Thymus (tissue), 11 donors: ENCODE measurements around the gene ATP9A. TPM values are rescaled to one million over a fixed set of nuclear protein-coding genes. Genes with fewer than 3 reads are reported as not detected.
"Not testable (repeated sequence)": the region's sequence is repeated elsewhere in the genome, so short reads cannot be mapped to it uniquely, and the experiment has no call there.

Experiments used
- DNase-seq, 9 donors: peaks; one replicate each; pipeline ENCODE4 v3.0.0-alpha.2; 2013; ENCODE audit warnings: low spot score in 9 of 9, low read depth in 6 of 9, missing footprints in 1 of 9
- H3K27ac ChIP-seq, 2 donors: one replicate each; pipeline ENCODE4 v1.5.1; 2013; ENCODE audit warnings: control low read depth in 1 of 2, low read depth in 1 of 2, low read length in 1 of 2, mild to moderate bottlenecking in 1 of 2, moderate library complexity in 1 of 2
- H3K27me3 ChIP-seq, 2 donors: one replicate each; pipeline ENCODE4 v1.5.1; 2013; ENCODE audit warnings: low read length in 1 of 2; ENCODE audit not compliant: control insufficient read depth in 2 of 2, insufficient read depth in 1 of 2
- H3K36me3 ChIP-seq, 2 donors: one replicate each; pipeline ENCODE4 v1.5.1; 2013; ENCODE audit warnings: low read length in 1 of 2, mild to moderate bottlenecking in 1 of 2, moderate library complexity in 1 of 2; ENCODE audit not compliant: control insufficient read depth in 2 of 2, insufficient read depth in 2 of 2
- H3K4me1 ChIP-seq, 2 donors: one replicate each; pipeline ENCODE4 v1.5.1; 2013; ENCODE audit warnings: low read length in 2 of 2; ENCODE audit not compliant: control insufficient read depth in 2 of 2, insufficient read depth in 2 of 2
- H3K4me3 ChIP-seq, 2 donors: one replicate each; pipeline ENCODE4 v1.5.1; 2013; ENCODE audit warnings: low read length in 2 of 2, control low read depth in 1 of 2, mild to moderate bottlenecking in 1 of 2
- H3K9me3 ChIP-seq, 2 donors: one replicate each; pipeline ENCODE4 v1.5.1; 2013; ENCODE audit warnings: low read length in 1 of 2, mild to moderate bottlenecking in 1 of 2; ENCODE audit not compliant: control insufficient read depth in 2 of 2, insufficient read depth in 1 of 2
- WGBS: extraction: QIAGEN DNeasy Blood & Tissue Kit; methylation state at CpG from one replicate; pipeline ENCODE4 v1.1.7; 2013; 5-methylcytosine and 5-hydroxymethylcytosine counted together
- polyA plus RNA-seq: library from polyadenylated mRNA; stranded (reverse); fragments of 200-250 nt; gene quantifications from one replicate; pipeline ENCODE4 v1.2.3, GENCODE V29; 2013
- total RNA-seq: library from RNA; stranded (reverse); fragments of 120-200 nt; gene quantifications from one replicate; pipeline ENCODE4 v1.2.4, GENCODE V29; 2013
- donor health status: healthy.

The ATP9A gene
- total and polyA plus RNA-seq, 2 donors, result 4.7 to 6.7 TPM

DNA sequence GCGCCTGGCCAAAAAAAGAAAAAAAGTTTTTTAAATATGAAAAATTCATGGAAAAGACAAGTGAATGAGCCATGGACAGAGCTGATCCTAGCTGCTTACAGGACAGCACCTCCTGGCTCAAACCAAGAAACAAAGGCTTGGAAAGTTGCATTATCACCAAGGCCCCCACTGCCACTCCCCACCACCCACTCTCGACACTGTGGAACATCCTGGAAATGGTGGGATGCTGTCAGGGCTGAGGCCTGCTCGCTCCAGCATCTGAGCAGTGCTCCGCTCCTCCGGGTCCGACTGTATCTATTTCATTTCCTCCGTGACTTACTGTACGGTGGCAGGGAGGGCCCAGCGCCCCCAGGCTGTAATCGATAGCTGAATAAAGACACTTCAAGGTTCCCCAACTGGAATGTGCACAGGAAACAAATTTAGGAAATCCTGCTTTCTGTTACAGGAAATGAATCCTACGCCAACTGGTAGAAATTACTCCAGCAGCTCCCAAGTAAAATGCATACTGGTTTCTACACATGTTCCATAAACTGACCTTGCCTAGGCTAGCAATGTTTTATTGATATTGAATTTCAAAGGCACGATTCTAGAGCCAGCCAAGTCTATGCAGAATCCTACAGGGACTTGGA lies 116.2 kb downstream of the ATP9A start:
- H3K9me3 ChIP-seq, result no peaks in the 10 kb centered on the region
- no peak overlapping the region for H3K27ac ChIP-seq
- H3K4me3 ChIP-seq, result no peak overlapping the region
- no peaks in the 10 kb centered on the region for H3K27me3 ChIP-seq
- WGBS, result 94% methylated on average over 12 of the region's 12 CpGs
- DNase-seq, result no peak
- no peaks in the 10 kb centered on the region for H3K36me3 ChIP-seq
- no peaks in the 10 kb centered on the region for H3K4me1 ChIP-seq

DNA sequence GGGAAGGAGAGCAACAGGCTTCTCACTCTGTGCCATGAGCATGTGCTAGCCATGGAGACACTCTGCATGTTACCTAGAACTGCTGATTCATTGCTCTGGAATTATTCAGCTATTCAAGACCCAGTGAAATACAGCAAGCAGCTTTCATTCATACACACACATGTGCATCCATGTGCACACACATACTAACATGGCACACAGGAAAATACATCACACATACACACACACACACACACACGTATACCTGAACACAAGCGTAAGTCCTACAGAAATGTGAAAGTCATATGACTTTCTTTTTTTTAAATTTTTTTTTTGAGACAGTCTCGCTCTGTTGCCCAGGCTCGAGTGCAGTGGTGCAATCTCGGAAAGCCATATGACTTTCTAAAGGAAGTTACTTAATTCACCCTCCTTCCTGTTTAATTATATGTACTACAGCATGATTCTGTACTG lies 117.5 kb downstream of the ATP9A start:
- Histone ChIP-seq H3K4me3 (no peak overlapping the region), H3K27ac (no peak overlapping the region), H3K36me3 (no peaks in the 10 kb centered on the region), H3K27me3 (no peaks in the 10 kb centered on the region), H3K9me3 (no peaks in the 10 kb centered on the region), H3K4me1 (no peaks in the 10 kb centered on the region)
- 32% methylated on average over 5 of the region's 5 CpGs for WGBS
- no peak for DNase-seq

DNA sequence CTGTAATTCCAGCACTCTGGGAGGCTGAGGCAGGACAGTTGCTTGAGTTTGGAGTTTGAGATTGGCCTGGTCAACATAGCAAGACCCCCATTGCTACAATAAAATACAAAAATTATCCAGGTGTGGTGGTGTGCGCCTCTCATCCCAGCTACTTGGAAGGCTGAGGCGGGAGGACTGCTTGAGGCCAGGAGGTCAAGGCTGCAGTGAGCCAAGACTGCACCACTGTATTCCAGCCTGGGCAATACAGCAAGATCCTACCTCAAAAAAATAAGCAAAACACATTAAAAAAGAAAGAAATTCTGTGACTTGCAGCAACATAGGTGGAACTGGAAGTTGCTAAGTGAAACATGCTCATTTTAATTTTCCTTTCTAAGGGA lies 119.6 kb downstream of the ATP9A start:
- Histone ChIP-seq H3K27me3 (no peaks in the 10 kb centered on the region), H3K4me3 (no peak overlapping the region), H3K27ac (no peak overlapping the region), H3K9me3 (no peaks in the 10 kb centered on the region), H3K4me1 (no peaks in the 10 kb centered on the region), H3K36me3 (no peaks in the 10 kb centered on the region)
- WGBS, result 99% methylated on average over 2 of the region's 2 CpGs
- DNase-seq, result no peak

DNA sequence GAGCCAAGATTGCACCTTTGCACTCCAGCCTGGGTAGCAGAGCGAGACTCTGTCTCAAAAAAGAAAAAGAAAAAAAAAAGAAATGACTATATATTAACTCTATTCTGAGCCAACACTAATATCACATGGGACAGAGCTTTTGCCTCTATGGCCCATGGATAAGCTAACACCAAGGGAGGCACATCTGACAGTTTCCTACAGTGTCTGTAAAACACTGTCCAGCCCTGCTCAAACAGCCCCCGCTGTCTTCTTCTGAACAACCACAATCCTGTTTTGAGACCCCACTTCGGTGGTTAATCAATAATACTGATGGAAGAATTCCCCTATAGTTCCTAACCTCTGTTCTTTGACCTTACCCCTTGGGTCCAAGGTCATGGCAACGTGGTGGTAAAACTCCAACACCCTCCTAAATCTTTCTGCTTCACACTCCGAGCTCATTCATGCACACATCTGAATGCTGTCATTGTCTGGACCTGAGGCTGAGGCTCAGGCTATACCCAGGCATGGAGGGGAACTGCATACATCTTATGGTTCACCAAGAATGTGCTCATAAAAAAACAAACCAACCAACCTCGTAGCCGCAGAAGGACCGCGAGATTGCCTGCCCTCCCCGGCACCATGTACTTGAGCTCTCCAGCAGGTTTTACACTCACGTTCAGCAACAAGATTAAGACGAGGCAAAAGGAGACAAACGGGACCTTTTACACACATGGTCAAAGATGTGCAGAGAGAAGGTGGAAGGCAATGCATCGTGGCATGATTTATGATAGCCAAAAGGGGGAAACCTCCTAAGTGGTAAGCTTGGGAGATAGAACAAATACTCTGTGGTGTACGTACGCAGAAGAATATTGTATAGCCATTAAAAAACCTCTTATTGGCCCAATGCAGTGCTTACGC lies 120.3 kb downstream of the ATP9A start:
- 96% methylated on average over 17 of the region's 17 CpGs for WGBS
- H3K9me3 ChIP-seq, result no peaks in the 10 kb centered on the region
- no peaks in the 10 kb centered on the region for H3K27me3 ChIP-seq

DNA sequence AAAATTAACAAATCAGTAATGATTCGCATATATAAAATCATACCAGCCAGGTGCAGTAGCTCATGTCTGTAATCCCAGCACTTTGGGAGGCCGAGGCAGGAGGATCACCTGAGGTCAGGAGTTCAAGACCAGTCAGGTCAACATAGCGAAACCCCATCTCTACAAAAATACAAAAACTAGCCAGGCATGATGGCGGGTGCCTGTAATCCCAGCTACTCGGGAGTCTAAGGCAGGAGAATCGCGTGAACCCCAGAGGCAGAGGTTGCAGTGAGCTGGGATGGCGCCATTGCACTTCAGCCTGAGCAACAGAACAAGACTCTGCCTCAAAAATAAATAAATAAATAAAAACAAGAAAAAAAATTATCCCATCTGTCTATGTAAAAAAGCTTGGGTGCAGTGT lies 124.4 kb downstream of the ATP9A start:
- not testable (repeated sequence) for H3K27ac ChIP-seq, H3K27me3 ChIP-seq, H3K4me3 ChIP-seq, H3K4me1 ChIP-seq, H3K9me3 ChIP-seq, DNase-seq, H3K36me3 ChIP-seq
- 97% methylated on average over 8 of the region's 8 CpGs for WGBS

More for the DNA sequence above, 120.3 kb downstream of the ATP9A start:
- DNase-seq, result no peak
- H3K4me1 ChIP-seq, result no peaks in the 10 kb centered on the region
- H3K36me3 ChIP-seq, result no peaks in the 10 kb centered on the region
- no peak overlapping the region for H3K4me3 ChIP-seq
- no peak overlapping the region for H3K27ac ChIP-seq

DNA sequence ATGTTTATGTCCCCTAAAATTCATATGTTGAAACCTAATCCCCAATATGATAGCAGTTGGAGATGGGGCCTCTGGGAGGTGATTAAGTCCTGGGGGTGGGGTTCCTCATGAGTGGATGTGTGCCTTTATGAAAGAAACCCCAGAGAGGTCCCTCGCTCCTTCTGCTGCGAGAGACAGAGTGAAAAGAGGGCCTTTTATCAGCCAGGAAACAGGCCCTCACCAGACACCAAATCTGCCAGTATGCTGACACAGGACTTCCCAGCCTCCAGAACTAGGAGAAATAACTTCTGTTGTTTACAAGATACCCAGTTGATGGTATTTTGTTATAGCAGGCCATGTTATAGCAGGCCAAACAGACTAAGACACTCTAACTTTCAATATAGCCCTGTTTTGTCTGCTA lies 124.8 kb downstream of the ATP9A start:
- no peaks in the 10 kb centered on the region for H3K9me3 ChIP-seq
- DNase-seq, result no peak
- no peaks in the 10 kb centered on the region for H3K36me3 ChIP-seq
- no peaks in the 10 kb centered on the region for H3K27me3 ChIP-seq
- no peaks in the 10 kb centered on the region for H3K4me1 ChIP-seq
- H3K27ac ChIP-seq, result no peak overlapping the region
- WGBS, result 88% methylated on average over 2 of the region's 2 CpGs
- no peak overlapping the region for H3K4me3 ChIP-seq

DNA sequence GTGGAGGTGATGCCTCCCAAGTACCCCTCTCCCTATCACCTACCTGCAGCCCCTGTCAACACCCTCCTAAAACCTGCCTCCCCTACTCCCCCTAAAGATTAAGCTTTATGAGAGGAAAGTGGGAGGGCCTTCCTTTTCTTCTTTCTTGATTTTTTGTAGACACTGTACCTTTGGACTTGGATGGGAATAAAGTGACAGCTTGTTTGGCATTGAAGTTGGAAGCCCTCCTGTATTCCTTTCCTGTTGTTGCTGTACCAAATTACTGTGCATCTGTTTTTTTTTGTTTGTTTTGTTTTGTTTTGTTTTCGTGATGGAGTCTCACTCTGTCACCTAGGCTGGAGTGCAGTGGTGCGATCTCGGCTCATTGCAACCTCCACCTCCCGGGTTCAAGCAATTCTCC lies 126.3 kb downstream of the ATP9A start:
- Histone ChIP-seq H3K27ac (no peak overlapping the region), H3K9me3 (no peaks in the 10 kb centered on the region), H3K4me3 (no peak overlapping the region), H3K4me1 (no peaks in the 10 kb centered on the region), H3K36me3 (no peaks in the 10 kb centered on the region), H3K27me3 (no peaks in the 10 kb centered on the region)
- 97% methylated on average over 4 of the region's 4 CpGs for WGBS
- no peak for DNase-seq

DNA sequence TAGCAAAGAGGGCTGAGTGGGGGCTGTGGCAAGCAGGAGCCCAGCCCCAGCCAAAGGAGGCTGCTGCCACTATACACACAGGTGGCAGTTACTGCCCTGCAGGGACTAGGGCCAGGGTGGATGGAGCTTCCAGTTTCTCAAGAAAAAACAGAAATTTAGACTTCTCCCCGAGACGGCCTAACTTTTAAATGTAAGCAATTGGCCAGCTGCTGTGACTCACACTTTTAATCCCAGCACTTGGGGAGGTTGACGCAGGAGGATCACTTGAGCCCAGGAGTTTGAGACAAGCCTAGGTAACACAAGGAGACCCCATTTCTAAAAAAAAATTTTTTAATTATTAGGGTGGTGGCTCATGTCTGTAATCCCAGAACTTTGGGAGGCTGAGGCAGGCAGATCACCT lies 127.4 kb downstream of the ATP9A start:
- 98% methylated on average over 3 of the region's 3 CpGs for WGBS
- DNase-seq, result no peak
- Histone ChIP-seq H3K4me1 (no peaks in the 10 kb centered on the region), H3K27ac (no peak overlapping the region), H3K36me3 (no peaks in the 10 kb centered on the region), H3K9me3 (no peaks in the 10 kb centered on the region), H3K4me3 (no peak overlapping the region), H3K27me3 (no peaks in the 10 kb centered on the region)

DNA sequence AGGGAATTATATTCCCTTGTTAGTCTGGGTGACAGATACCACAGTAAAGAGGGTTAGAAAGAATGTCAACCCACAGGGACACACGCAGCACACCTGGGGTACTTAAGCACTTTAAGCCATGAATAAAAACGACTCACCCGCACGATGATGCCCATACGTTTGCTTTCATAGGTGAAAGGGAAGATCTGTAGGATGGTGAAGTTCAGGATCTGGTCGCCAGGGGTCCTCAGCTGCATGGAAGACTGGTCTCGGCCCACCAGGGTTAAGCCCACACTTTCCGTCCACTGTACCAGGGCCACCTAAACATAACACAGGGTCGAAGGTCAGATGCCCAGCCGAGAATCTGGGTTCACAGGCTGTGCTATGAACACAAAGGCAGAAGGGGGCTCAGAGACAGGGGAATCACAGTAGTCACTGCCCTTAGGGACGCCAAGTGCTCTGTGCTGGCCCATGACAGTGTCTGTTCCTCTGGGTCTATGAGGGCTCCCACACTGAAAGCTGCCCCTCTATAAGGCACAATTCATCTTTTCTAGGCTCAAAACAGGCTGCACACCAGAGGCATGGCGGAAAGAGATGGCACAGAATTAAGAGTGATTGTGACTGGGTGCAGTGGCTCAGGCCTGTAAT lies 128.9 kb downstream of the ATP9A start:
- H3K4me1 ChIP-seq, result no peaks in the 10 kb centered on the region
- 51% methylated on average over 12 of the region's 12 CpGs for WGBS
- no peaks in the 10 kb centered on the region for H3K36me3 ChIP-seq
- no peak overlapping the region for H3K4me3 ChIP-seq
- H3K9me3 ChIP-seq, result no peaks in the 10 kb centered on the region
- no peak overlapping the region for H3K27ac ChIP-seq
- no peaks in the 10 kb centered on the region for H3K27me3 ChIP-seq
- DNase-seq, result peak in 6 of 9 donors; percentile 15 to 58 (median 24)
